CD4-positive, CD25-positive, alpha-beta regulatory T cell (primary cell): Measurements from ENCODE around the gene SAMD8. TPM values are rescaled to one million over a fixed set of nuclear protein-coding genes. Genes with fewer than 3 reads are reported as not detected.
"Not testable (repeated sequence)": the region's sequence is repeated elsewhere in the genome, so short reads cannot be mapped to it uniquely, and the experiment has no call there.

Experiments
- ATAC-seq, 2 donors: fragments of 150-1000 bp; cut with Tn5 transposase; one replicate each; pipeline ENCODE4 v1.10.0; 2021; ENCODE audit warnings: low read depth in 2 of 2, moderate number of reproducible peaks in 2 of 2, moderate library complexity in 1 of 2
- DNase-seq, 3 donors: peaks; one replicate each; pipeline versions ENCODE4 v3.0.0 to v3.0.0-alpha.2; 2012 to 2022; ENCODE audit warnings: mixed read lengths in 1 of 3
- H3K27ac ChIP-seq: one replicate; pipeline ENCODE4 v1.7.0; 2013; ENCODE audit warnings: mild to moderate bottlenecking, low read length; ENCODE audit not compliant: insufficient read depth, poor library complexity, severe bottlenecking
- H3K27me3 ChIP-seq: one replicate; pipeline ENCODE4 v1.7.0; 2013; ENCODE audit warnings: low read length; ENCODE audit not compliant: control insufficient read depth, insufficient read depth
- H3K36me3 ChIP-seq: one replicate; pipeline ENCODE4 v1.7.0; 2013; ENCODE audit warnings: mild to moderate bottlenecking, low read length, moderate library complexity; ENCODE audit not compliant: control insufficient read depth, insufficient read depth
- H3K4me1 ChIP-seq: 2 replicates; pipeline ENCODE4 v1.7.0; 2013; ENCODE audit warnings: mild to moderate bottlenecking, low read length; ENCODE audit not compliant: insufficient read depth, control insufficient read depth, poor library complexity, severe bottlenecking
- H3K4me3 ChIP-seq: one replicate; pipeline ENCODE4 v1.7.0; 2013; ENCODE audit warnings: low read depth, mild to moderate bottlenecking, low read length, moderate library complexity
- H3K9me3 ChIP-seq, 2 experiments: 1 replicate in 1 of 2; 2 replicates in 1 of 2; pipeline ENCODE4 v1.7.0; 2013; ENCODE audit warnings: low read length in 2 of 2, mild to moderate bottlenecking in 1 of 2, moderate library complexity in 1 of 2; ENCODE audit not compliant: control insufficient read depth in 2 of 2
- H3K27ac Mint-ChIP-seq, 3 donors: one replicate each; pipeline ENCODE4 v1.8.0; 2020 to 2022; ENCODE audit warnings: mild to moderate bottlenecking in 3 of 3, mixed read lengths in 3 of 3, moderate library complexity in 2 of 3
- H3K27me3 Mint-ChIP-seq: one replicate; pipeline ENCODE4 v1.8.0; 2022; ENCODE audit warnings: mild to moderate bottlenecking, mixed read lengths
- H3K36me3 Mint-ChIP-seq: one replicate; pipeline ENCODE4 v1.8.0; 2020; ENCODE audit warnings: mixed read lengths
- H3K4me1 Mint-ChIP-seq, 4 donors: one replicate each; pipeline ENCODE4 v1.8.0; 2020 to 2022; ENCODE audit warnings: mixed read lengths in 4 of 4, mild to moderate bottlenecking in 1 of 4
- H3K4me3 Mint-ChIP-seq, 4 donors: one replicate each; pipeline ENCODE4 v1.8.0; 2020 to 2022; ENCODE audit warnings: mild to moderate bottlenecking in 4 of 4, mixed read lengths in 4 of 4, moderate library complexity in 3 of 4
- H3K9me3 Mint-ChIP-seq, 7 donors: one replicate each; pipeline ENCODE4 v1.8.0; 2020 to 2022; ENCODE audit warnings: mixed read lengths in 7 of 7, mild to moderate bottlenecking in 3 of 7, moderate library complexity in 2 of 7
- polyA plus RNA-seq, 4 donors: library from polyadenylated mRNA; unstranded; fragments of 300-500 nt; fragmentation: Illumina TruSeq; gene quantifications; one replicate each; pipeline ENCODE4 v1.2.3, GENCODE V29; 2021
- total RNA-seq: library from RNA; stranded (reverse); gene quantifications from one replicate; pipeline ENCODE4 v1.2.3, GENCODE V29; 2022

Gene SAMD8
- total and polyA plus RNA-seq, 5 donors from 2014 or later, result 6.5 to 36.9 (median 8.0) TPM

- not testable (repeated sequence) for DNase-seq, ATAC-seq, H3K27me3 ChIP-seq, H3K9me3 ChIP-seq, H3K27me3 Mint-ChIP-seq, H3K9me3 Mint-ChIP-seq, H3K27ac ChIP-seq, H3K4me3 ChIP-seq, H3K4me3 Mint-ChIP-seq
- Histone ChIP-seq H3K4me1 (peaks cover 28% of the 10 kb centered on the region), H3K36me3 (peaks cover 87% of the 10 kb centered on the region)
- Mint-ChIP-seq H3K27ac (peak overlapping the region in 1 of 3 donors; percentile 16), H3K4me1 (peaks cover 13 to 66% (median 51%) of the 10 kb centered on the region in 4 donors), H3K36me3 (peaks cover 57% of the 10 kb centered on the region)
Measured at GRCh38 chr10:75221492-75221891, 110.0 kb downstream of the SAMD8 start.

- H3K36me3 ChIP-seq, result peaks cover 78% of the 10 kb centered on the region
- H3K27me3 ChIP-seq, result no peaks in the 10 kb centered on the region
- no peak for ATAC-seq
- Mint-ChIP-seq H3K27me3 (no peaks in the 10 kb centered on the region), H3K4me3 (peak overlapping the region in 1 of 4 donors; percentile 10), H3K9me3 (no peaks in the 10 kb centered on the region), H3K36me3 (peaks cover 54% of the 10 kb centered on the region), H3K4me1 (peaks cover 14 to 68% (median 53%) of the 10 kb centered on the region in 4 donors), H3K27ac (peak overlapping the region in 2 of 3 donors; percentile 51 to 75)
- peaks cover 26% of the 10 kb centered on the region for H3K4me1 ChIP-seq
- H3K27ac ChIP-seq, result no peak overlapping the region
- H3K4me3 ChIP-seq, result no peak overlapping the region
- no peaks in the 10 kb centered on the region for H3K9me3 ChIP-seq
- no peak for DNase-seq
Measured at GRCh38 chr10:75223507-75223906, 112.1 kb downstream of the SAMD8 start.

GRCh38 chr10:75226095-75226494 is 114.6 kb downstream of the SAMD8 start:
- no peak for ATAC-seq
- Mint-ChIP-seq H3K27me3 (no peaks in the 10 kb centered on the region), H3K9me3 (no peaks in the 10 kb centered on the region), H3K36me3 (peaks cover 50% of the 10 kb centered on the region), H3K4me3 (no peak overlapping the region), H3K27ac (peak overlapping the region; percentile 75 to 83 (median 76)), H3K4me1 (peaks cover 23 to 73% (median 59%) of the 10 kb centered on the region in 4 donors)
- Histone ChIP-seq H3K27ac (peak overlapping the region; percentile 19), H3K4me1 (peaks cover 32% of the 10 kb centered on the region), H3K27me3 (no peaks in the 10 kb centered on the region), H3K9me3 (no peaks in the 10 kb centered on the region), H3K4me3 (no peak overlapping the region), H3K36me3 (peaks cover 72% of the 10 kb centered on the region)
- DNase-seq, result no peak

- no peak for DNase-seq
- ATAC-seq, result no peak
- Mint-ChIP-seq H3K36me3 (peaks cover 49% of the 10 kb centered on the region), H3K4me1 (peaks cover 23 to 73% (median 60%) of the 10 kb centered on the region in 4 donors), H3K27me3 (no peaks in the 10 kb centered on the region), H3K27ac (peak overlapping the region in 2 of 3 donors; percentile 77 to 80), H3K4me3 (no peak overlapping the region), H3K9me3 (no peaks in the 10 kb centered on the region)
- Histone ChIP-seq H3K4me1 (peaks cover 32% of the 10 kb centered on the region), H3K4me3 (no peak overlapping the region), H3K27ac (peak overlapping the region; percentile 19), H3K9me3 (no peaks in the 10 kb centered on the region), H3K27me3 (no peaks in the 10 kb centered on the region), H3K36me3 (peaks cover 72% of the 10 kb centered on the region)
Measured at GRCh38 chr10:75226656-75227055, 115.2 kb downstream of the SAMD8 start.

- Mint-ChIP-seq H3K27ac (peak overlapping the region; percentile 41 to 94 (median 84)), H3K9me3 (no peaks in the 10 kb centered on the region), H3K27me3 (no peaks in the 10 kb centered on the region), H3K36me3 (peaks cover 41% of the 10 kb centered on the region), H3K4me3 (peak overlapping the region in 1 of 4 donors; percentile 3), H3K4me1 (peaks cover 23 to 66% (median 56%) of the 10 kb centered on the region in 4 donors)
- no peak for ATAC-seq
- Histone ChIP-seq H3K27ac (no peak overlapping the region), H3K27me3 (no peaks in the 10 kb centered on the region), H3K4me1 (peaks cover 34% of the 10 kb centered on the region), H3K36me3 (peaks cover 66% of the 10 kb centered on the region), H3K4me3 (no peak overlapping the region), H3K9me3 (no peaks in the 10 kb centered on the region)
- no peak for DNase-seq
Measured at GRCh38 chr10:75228278-75228677, 116.8 kb downstream of the SAMD8 start.

- DNase-seq (no peak), ATAC-seq (no peak)
- Histone ChIP-seq H3K36me3 (peaks cover 60% of the 10 kb centered on the region), H3K27me3 (no peaks in the 10 kb centered on the region), H3K4me3 (no peak overlapping the region), H3K4me1 (peaks cover 34% of the 10 kb centered on the region), H3K27ac (peak overlapping the region; percentile 52), H3K9me3 (no peaks in the 10 kb centered on the region)
- peaks cover 23 to 66% (median 54%) of the 10 kb centered on the region in 4 donors for H3K4me1 Mint-ChIP-seq
- peak overlapping the region in 1 of 4 donors; percentile 3 for H3K4me3 Mint-ChIP-seq
- H3K36me3 Mint-ChIP-seq, result peaks cover 36% of the 10 kb centered on the region
- H3K27ac Mint-ChIP-seq, result peak overlapping the region in 2 of 3 donors; percentile 84 to 94
- no peaks in the 10 kb centered on the region for H3K27me3 Mint-ChIP-seq
- no peaks in the 10 kb centered on the region for H3K9me3 Mint-ChIP-seq
Measured at GRCh38 chr10:75228834-75229233, 117.4 kb downstream of the SAMD8 start.

- peaks cover 49% of the 10 kb centered on the region for H3K36me3 ChIP-seq
- ATAC-seq (no peak), DNase-seq (no peak)
- Mint-ChIP-seq H3K27me3 (no peaks in the 10 kb centered on the region), H3K27ac (peak overlapping the region in 2 of 3 donors; percentile 42 to 94), H3K4me3 (no peak overlapping the region), H3K4me1 (peaks cover 16 to 55% (median 43%) of the 10 kb centered on the region in 4 donors), H3K36me3 (peaks cover 28% of the 10 kb centered on the region), H3K9me3 (no peaks in the 10 kb centered on the region)
- peaks cover 31% of the 10 kb centered on the region for H3K4me1 ChIP-seq
- no peak overlapping the region for H3K4me3 ChIP-seq
- no peaks in the 10 kb centered on the region for H3K9me3 ChIP-seq
- no peaks in the 10 kb centered on the region for H3K27me3 ChIP-seq
- H3K27ac ChIP-seq, result peak overlapping the region; percentile 52
Measured at GRCh38 chr10:75229971-75230370, 118.5 kb downstream of the SAMD8 start.

- H3K27ac Mint-ChIP-seq, result peak overlapping the region; percentile 74 to 96 (median 94)
- Histone ChIP-seq H3K4me3 (no peak overlapping the region), H3K27me3 (no peaks in the 10 kb centered on the region), H3K9me3 (no peaks in the 10 kb centered on the region), H3K4me1 (peaks cover 27% of the 10 kb centered on the region), H3K36me3 (peaks cover 43% of the 10 kb centered on the region), H3K27ac (peak overlapping the region; percentile 76)
- DNase-seq (peak; percentile 88 to 94 (median 93)), ATAC-seq (peak; percentile 65 to 67)
- H3K4me3 Mint-ChIP-seq, result peak overlapping the region in 3 of 4 donors; percentile 10 to 66 (median 22)
- peaks cover 21% of the 10 kb centered on the region for H3K36me3 Mint-ChIP-seq
- H3K9me3 Mint-ChIP-seq, result no peaks in the 10 kb centered on the region
- peaks cover 10 to 49% (median 36%) of the 10 kb centered on the region in 4 donors for H3K4me1 Mint-ChIP-seq
- H3K27me3 Mint-ChIP-seq, result no peaks in the 10 kb centered on the region
Measured at GRCh38 chr10:75230600-75231038, 119.2 kb downstream of the SAMD8 start.
